Mononuclear cell (primary cell): ENCODE data around the gene GPR146. TPM values are rescaled to one million over a fixed set of nuclear protein-coding genes. Genes with fewer than 3 reads are reported as not detected.

ENCODE experiments used
- H3K27me3 ChIP-seq: 2 replicates; pipeline ENCODE4 v1.6.0; 2011; ENCODE audit warnings: low read length, control low read depth; ENCODE audit not compliant: insufficient read depth
- H3K4me1 ChIP-seq: 2 replicates; pipeline ENCODE4 v1.5.1; 2011; ENCODE audit warnings: mild to moderate bottlenecking, low read length, control low read depth; ENCODE audit not compliant: insufficient read depth
- H3K4me3 ChIP-seq: 2 replicates; pipeline ENCODE4 v1.5.1; 2011; ENCODE audit warnings: mild to moderate bottlenecking, low read length, moderate library complexity
- H3K9me3 ChIP-seq: 2 replicates; pipeline ENCODE4 v1.5.1; 2011; ENCODE audit warnings: low read depth, mild to moderate bottlenecking, control low read depth, low read length
- total RNA-seq: library from RNA; depleted of rRNA; stranded (reverse); fragments of >200 nt; gene quantifications from one replicate; pipeline ENCODE4 v1.2.3, GENCODE V29; 2012

Gene GPR146
- total RNA-seq, 1 donor, result 4.3 TPM

DNA sequence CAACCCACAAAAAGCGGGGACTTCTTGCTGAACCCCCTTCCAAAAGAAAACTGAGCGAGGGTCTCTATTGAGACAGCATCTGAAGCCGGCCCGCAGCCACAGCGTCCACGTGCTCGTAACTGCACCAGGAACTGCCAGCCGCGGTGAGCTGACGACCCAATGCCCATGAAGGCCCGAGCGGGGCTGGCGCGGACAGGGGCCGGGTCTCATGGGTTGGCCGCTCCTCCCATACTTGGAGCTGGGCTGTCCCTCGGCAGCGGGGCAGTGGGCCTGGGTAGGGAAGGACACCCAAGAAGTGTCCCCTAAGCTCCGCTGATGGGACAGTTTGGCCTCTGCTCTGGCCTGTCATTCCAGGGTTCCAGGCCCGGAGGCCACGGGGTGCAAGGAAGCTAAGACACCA is 39.0 kb upstream of the GPR146 start:
- no peaks in the 10 kb centered on the region for H3K9me3 ChIP-seq

GRCh38 chr7:1007901-1008300 is 36.4 kb upstream of the GPR146 start:
- Histone ChIP-seq H3K4me1 (peaks cover 12% of the 10 kb centered on the region), H3K27me3 (no peaks in the 10 kb centered on the region), H3K4me3 (no peak overlapping the region), H3K9me3 (no peaks in the 10 kb centered on the region)

More for the DNA sequence above, 39.0 kb upstream of the GPR146 start:
- H3K4me1 ChIP-seq, result no peaks in the 10 kb centered on the region
- no peaks in the 10 kb centered on the region for H3K27me3 ChIP-seq
- no peak overlapping the region for H3K4me3 ChIP-seq

GRCh38 chr7:1008733-1009363 is 35.5 kb upstream of the GPR146 start:
- H3K4me1 ChIP-seq, result peaks cover 12% of the 10 kb centered on the region
- H3K9me3 ChIP-seq, result no peaks in the 10 kb centered on the region
- H3K27me3 ChIP-seq, result no peaks in the 10 kb centered on the region
- H3K4me3 ChIP-seq, result no peak overlapping the region

DNA sequence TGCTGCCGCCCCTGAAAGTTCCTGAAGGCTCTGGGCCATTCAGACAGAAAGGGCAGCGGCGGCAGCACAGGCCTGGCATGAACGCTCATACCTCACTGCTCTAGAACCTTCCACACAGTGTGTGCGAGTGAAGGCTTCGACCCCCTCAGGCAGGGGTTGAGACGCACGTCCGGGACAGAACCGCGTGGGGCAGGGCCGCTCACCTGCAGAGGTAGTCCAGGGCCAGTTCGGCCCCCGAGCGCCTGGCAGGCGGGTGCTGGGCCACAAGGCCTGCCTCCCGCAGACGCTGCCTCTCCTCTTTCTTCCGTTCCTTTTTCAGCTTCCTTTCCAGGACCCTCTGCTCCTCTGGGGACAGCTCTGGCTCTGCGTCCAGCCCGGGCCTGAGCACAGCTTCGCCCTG is 34.6 kb upstream of the GPR146 start:
- Histone ChIP-seq H3K4me1 (peaks cover 12% of the 10 kb centered on the region), H3K4me3 (no peak overlapping the region), H3K27me3 (no peaks in the 10 kb centered on the region), H3K9me3 (no peaks in the 10 kb centered on the region)

DNA sequence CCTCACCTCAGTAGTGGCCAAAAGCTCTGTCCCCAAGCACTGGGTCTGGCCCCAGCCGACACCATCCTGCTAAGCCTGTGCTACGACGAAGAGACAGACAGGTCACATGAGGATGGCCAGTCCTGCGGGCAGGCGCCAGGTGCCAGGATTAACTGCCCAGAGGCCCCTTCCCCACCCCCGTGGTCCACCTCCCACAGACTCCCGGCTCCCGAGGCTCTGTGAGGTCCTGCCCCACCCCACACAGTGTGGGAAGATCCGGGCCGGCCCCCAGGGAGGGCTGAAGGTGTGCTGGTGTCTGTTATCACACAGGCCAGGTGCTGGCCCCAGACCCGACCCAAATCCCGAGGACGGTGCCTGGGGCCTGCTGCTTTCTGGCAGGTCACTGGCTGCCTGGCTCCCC is 34.1 kb upstream of the GPR146 start:
- H3K4me3 ChIP-seq, result no peak overlapping the region
- no peaks in the 10 kb centered on the region for H3K27me3 ChIP-seq
- H3K9me3 ChIP-seq, result no peaks in the 10 kb centered on the region
- peaks cover 12% of the 10 kb centered on the region for H3K4me1 ChIP-seq

GRCh38 chr7:1011297-1012003 is 32.9 kb upstream of the GPR146 start:
- Histone ChIP-seq H3K27me3 (no peaks in the 10 kb centered on the region), H3K4me3 (no peak overlapping the region), H3K4me1 (peaks cover 12% of the 10 kb centered on the region), H3K9me3 (no peaks in the 10 kb centered on the region)

DNA sequence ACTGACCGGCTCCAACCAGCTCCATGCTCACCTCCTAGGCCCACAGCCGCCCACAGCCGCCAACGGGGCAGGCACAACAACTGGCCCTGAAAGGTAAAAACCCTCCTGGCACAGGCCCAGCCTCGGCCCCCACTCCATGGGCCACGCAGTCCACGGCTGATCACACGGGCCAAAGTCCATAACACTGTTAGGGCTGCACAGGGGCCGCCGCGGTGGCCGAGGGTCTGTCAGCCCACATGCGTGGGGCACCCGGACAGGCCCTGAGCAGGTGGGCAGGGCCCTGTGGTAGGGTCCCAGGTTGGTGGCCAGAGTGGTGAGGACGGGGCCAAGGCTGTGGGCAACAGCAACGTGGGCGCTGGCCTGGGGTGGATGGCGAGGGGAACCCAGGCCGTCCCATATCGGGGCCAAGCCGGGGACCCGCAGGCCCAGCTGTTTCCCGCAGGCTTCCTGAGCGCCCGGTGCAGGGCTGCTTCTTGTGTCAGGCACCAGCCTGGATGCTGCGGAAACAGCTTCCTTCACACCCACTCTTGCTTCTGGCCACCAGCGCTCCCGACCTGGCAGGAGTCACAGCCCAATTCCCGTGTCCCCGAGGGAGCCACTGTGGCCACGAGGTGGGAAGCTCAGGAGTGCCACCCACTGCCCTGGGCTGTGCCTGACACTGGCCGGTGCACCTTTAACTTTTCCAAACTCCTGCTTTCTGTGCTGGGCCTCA is 32.2 kb upstream of the GPR146 start:
- Histone ChIP-seq H3K4me3 (no peak overlapping the region), H3K9me3 (no peaks in the 10 kb centered on the region), H3K4me1 (peaks cover 12% of the 10 kb centered on the region), H3K27me3 (no peaks in the 10 kb centered on the region)

DNA sequence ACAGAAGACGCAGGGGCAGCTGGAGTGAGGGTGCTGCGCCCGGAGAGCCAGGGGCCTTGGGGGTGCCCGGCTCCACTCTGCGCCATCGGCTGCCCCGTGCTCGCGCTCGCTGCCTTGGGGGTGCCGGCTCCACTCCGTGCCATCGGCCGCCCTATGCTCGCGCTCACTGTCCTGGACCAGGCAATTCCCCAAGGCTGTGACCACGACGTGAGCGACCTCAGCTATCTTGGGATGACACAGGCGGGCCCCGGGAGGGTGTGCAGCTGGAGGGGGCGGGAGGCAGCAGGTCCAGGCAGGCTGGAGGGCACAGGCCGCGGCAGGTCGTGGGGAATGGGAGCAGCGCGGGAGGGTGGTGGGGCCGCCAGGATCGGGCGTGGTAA is 31.6 kb upstream of the GPR146 start:
- H3K9me3 ChIP-seq, result no peaks in the 10 kb centered on the region
- H3K27me3 ChIP-seq, result no peaks in the 10 kb centered on the region
- H3K4me1 ChIP-seq, result peaks cover 12% of the 10 kb centered on the region
- H3K4me3 ChIP-seq, result no peak overlapping the region

DNA sequence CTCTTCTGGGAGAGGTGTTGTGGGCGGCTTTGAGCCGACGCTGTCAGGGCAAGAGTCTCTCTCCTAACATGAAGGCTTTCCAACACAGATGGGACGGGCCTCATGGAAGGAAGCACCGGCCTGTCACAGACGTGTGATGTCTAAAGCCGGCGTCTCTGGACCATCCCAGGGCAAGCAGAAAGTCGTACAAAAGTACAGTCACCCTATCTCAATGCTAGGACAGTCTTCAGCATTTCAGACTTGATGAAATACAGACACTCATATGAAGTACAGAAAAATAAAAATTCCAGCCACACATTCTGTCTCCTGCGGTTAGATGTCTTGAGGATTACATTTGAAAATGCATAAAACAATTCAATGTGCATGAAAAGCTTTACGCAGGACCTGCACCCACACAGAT is 30.8 kb upstream of the GPR146 start:
- Histone ChIP-seq H3K9me3 (no peaks in the 10 kb centered on the region), H3K27me3 (no peaks in the 10 kb centered on the region), H3K4me1 (peaks cover 12% of the 10 kb centered on the region), H3K4me3 (no peak overlapping the region)

GRCh38 chr7:1014681-1015080 is 29.7 kb upstream of the GPR146 start:
- H3K4me1 ChIP-seq, result peaks cover 12% of the 10 kb centered on the region
- H3K27me3 ChIP-seq, result no peaks in the 10 kb centered on the region
- H3K9me3 ChIP-seq, result no peaks in the 10 kb centered on the region
- no peak overlapping the region for H3K4me3 ChIP-seq

DNA sequence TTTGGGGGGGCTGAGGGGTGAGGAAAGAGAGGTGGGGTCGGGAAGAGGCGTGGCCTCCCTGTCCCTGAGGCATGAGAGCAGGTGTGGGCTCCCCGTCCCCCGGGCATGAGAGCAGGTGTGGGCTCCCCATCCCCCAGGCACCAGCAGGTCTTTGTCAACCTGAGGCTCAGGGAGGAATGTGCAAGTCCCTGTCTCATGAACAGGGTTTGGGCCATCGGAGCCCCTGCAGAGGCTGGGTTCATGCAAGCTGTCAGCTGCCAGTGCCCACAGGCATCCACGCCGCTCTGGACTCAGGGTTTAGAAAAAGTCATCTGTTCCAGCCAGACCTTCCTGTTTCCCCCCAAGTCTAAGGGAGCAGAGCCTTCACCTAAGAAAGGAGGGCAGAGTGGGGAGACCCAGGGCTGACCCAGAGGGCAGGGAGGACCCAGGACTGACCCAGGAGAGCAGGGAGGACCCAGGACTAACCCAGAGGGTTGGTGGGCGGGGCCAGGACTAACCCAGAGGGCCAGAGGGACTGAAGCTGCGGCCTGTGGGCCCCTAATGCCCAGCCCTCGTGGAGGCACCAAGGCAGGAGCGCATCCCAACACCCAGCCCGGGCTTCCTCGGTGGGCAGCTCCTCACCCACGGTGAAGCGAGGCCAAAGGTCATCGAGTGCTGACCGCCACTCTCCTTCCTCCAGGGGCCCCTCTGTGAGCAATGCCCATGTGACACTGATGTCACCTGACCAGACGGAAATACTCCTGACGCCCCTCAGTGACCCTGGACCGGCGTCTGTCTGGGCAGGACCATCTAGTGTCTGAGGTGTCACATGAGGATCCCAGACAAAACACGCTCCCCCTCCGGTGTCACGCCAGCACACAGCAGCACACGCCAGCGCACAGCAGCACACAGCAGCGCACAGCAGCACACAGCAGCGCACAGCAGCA is 28.9 kb upstream of the GPR146 start:
- peaks cover 12% of the 10 kb centered on the region for H3K4me1 ChIP-seq
- H3K9me3 ChIP-seq, result no peaks in the 10 kb centered on the region
- no peak overlapping the region for H3K4me3 ChIP-seq
- H3K27me3 ChIP-seq, result no peaks in the 10 kb centered on the region

DNA sequence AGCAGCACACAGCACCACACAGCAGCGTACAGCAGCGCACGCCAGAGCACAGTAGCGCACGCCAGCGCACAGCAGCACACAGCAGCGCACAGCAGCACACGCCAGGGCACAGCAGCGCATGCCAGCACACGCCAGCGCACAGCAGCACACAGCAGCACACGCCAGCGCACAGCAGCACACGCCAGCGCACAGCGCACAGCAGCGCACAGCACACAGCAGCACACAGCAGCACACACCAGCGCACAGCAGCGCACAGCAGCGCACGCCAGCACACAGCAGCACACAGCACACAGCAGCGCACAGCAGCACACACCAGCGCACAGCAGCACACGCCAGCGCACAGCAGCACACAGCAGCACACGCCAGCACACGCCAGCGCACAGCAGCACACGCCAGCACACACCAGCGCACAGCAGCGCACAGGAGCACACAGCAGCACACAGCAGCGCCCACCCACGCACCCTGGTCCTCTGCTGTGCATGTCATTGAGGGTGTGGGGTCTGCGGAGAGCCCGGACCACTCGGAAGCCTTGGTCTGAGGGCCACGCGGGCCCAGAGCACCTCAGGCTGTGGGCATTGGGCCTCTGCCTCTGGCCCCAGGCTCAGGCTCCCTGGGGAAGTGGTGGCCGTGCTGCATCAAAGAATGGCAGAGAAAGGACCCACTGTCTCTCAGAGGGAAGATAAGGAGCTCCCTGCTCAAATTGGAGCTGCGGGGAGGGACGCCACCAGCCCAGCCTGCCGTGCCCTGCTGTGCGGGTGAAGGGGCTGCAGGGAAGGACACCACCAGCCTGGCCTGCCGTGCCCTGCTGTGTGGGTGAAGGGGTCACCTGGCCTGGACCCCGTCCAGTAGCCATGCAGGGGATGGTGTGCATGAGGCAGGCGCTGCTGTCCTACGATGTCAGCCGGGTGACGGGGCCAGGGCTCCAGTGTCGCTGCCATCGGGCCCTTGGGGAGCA is 27.5 kb upstream of the GPR146 start:
- H3K4me1 ChIP-seq, result peaks cover 4% of the 10 kb centered on the region
- no peaks in the 10 kb centered on the region for H3K27me3 ChIP-seq
- no peak overlapping the region for H3K4me3 ChIP-seq
- no peaks in the 10 kb centered on the region for H3K9me3 ChIP-seq

- H3K27me3 ChIP-seq, result no peaks in the 10 kb centered on the region
- H3K4me3 ChIP-seq, result no peak overlapping the region
- H3K9me3 ChIP-seq, result no peaks in the 10 kb centered on the region
- H3K4me1 ChIP-seq, result no peaks in the 10 kb centered on the region
Observed at GRCh38 chr7:1017586-1018333, 26.6 kb upstream of the GPR146 start.
